Thoracic aorta (tissue), 2 donors: Measurements from ENCODE around the gene FZD4. TPM values are rescaled to one million over a fixed set of nuclear protein-coding genes. Genes with fewer than 3 reads are reported as not detected.

Experiments used
- ATAC-seq: fragments of 150-250 bp; one replicate; pipeline ENCODE4 v1.8.0; 2017; ENCODE audit warnings: low read depth; ENCODE audit not compliant: insufficient number of reproducible peaks, low FRiP score
- DNase-seq: peaks from one replicate; pipeline ENCODE4 v3.0.0-alpha.2; 2020; ENCODE audit warnings: low spot score
- H3K27ac ChIP-seq, 2 donors: fragments of 200-600 bp; sonication (generic); 1 replicate in 1 of 2; 2 replicates in 1 of 2; pipeline ENCODE4 v1.5.1; 2016; ENCODE audit warnings: mild to moderate bottlenecking in 2 of 2, moderate library complexity in 2 of 2
- H3K27me3 ChIP-seq: fragments of 200-600 bp; sonication (generic); replicated peaks from 2 replicates; pipeline ENCODE4 v1.6.0; 2016; ENCODE audit warnings: mild to moderate bottlenecking; ENCODE audit not compliant: insufficient read depth
- H3K36me3 ChIP-seq: fragments of 200-600 bp; sonication (generic); one replicate; pipeline ENCODE4 v1.5.1; 2016
- H3K4me1 ChIP-seq, 2 donors: fragments of 200-600 bp; sonication (generic); 1 replicate in 1 of 2; 2 replicates in 1 of 2; pipeline versions ENCODE4 v1.5.1 to v1.6.0; 2016; ENCODE audit warnings: low read depth in 2 of 2, mild to moderate bottlenecking in 1 of 2; ENCODE audit not compliant: control insufficient read depth in 1 of 2
- H3K4me3 ChIP-seq: fragments of 200-600 bp; sonication (generic); 2 replicates; pipeline ENCODE4 v1.5.1; 2016; ENCODE audit warnings: mild to moderate bottlenecking
- H3K9me3 ChIP-seq: fragments of 200-600 bp; sonication (generic); 2 replicates; pipeline ENCODE4 v1.5.1; 2016
- total RNA-seq, 2 donors: library from RNA; depleted of rRNA; stranded (reverse); fragments of >200 nt; gene quantifications; one replicate each; pipeline versions ENCODE4 v1.1.0 to v1.2.3, GENCODE V29; 2016
- TF ChIP-seq, protein P1 (sequence below): fragments of 200-600 bp; sonication (generic); IDR thresholded peaks from one replicate; pipeline ENCODE4 v1.5.1; 2019; ENCODE audit warnings: antibody characterized with exemption

FZD4 gene
- total RNA-seq, 2 donors from 2014 or later: 75.2 to 104 TPM

DNA sequence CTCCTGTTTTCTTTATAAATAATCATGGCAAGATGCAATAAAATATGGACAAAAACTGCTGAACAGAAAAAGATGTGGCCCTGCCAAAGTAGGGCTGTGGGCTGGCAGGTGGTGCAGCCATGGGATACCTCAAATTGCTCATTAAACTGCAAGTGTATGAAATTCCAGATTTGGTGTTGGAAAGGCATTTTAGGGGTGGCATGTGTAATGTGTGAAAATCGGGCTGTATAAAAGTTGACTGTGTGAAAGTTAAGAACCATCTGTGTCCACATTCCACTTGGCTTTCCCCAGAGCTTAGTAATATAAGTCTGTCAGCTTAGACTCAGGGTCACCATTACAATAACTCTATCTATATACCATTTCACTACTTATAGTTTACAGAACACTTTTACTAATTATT, 34.8 kb upstream of the FZD4 start:
- Histone ChIP-seq H3K4me1 (peaks cover 0 to 22% of the 10 kb centered on the region in 2 donors), H3K36me3 (no peaks in the 10 kb centered on the region), H3K4me3 (no peak overlapping the region), H3K27ac (no peak overlapping the region), H3K9me3 (no peaks in the 10 kb centered on the region), H3K27me3 (no peaks in the 10 kb centered on the region)
- DNase-seq (no peak), ATAC-seq (no peak)
- TF ChIP-seq, protein P1, sequence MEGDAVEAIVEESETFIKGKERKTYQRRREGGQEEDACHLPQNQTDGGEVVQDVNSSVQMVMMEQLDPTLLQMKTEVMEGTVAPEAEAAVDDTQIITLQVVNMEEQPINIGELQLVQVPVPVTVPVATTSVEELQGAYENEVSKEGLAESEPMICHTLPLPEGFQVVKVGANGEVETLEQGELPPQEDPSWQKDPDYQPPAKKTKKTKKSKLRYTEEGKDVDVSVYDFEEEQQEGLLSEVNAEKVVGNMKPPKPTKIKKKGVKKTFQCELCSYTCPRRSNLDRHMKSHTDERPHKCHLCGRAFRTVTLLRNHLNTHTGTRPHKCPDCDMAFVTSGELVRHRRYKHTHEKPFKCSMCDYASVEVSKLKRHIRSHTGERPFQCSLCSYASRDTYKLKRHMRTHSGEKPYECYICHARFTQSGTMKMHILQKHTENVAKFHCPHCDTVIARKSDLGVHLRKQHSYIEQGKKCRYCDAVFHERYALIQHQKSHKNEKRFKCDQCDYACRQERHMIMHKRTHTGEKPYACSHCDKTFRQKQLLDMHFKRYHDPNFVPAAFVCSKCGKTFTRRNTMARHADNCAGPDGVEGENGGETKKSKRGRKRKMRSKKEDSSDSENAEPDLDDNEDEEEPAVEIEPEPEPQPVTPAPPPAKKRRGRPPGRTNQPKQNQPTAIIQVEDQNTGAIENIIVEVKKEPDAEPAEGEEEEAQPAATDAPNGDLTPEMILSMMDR: no peak

DNA sequence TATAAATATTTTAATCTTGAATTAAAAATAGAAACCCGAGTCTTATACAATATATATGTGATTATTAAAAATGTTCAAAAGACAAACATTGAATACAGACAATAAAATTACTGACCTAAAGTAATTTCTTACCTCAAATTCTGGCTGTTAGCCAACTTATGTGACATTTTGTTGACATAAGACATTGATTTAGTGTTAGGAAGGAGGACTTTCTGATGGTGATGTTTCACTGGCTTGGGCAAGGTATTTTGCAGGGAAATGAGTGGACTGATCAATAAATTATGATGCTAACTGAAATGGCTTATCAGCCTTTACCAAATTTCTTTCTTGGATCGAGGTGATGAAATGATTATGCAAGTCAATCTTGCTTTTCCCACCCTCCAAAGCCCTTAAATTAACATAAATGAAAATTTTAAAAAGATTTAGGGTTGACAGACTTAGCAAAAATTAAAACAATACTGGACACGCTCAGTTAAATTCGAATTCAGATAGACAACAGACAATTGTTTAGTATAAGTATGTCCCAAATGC, 33.2 kb upstream of the FZD4 start:
- ATAC-seq: no peak
- no peak overlapping the region for H3K27ac ChIP-seq
- no peaks in the 10 kb centered on the region for H3K27me3 ChIP-seq

DNA sequence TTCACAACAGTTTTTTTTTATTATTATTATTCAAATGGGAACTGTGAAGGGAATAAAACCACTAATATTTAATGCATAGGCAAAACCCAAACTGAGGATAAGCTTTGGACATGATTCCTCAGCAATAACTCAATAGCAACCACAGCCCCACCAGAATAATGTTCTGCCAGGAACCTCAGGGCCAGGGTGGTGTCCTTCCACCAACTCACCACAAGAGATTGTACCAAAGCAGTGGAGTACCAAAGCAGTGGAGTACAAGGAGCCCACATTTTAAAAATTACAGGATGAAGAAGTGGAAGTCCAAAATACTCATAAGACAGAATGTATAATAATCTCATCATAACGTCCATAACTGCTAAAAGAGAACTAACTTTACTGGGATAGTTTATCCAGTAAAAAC, 32.5 kb upstream of the FZD4 start:
- no peak for DNase-seq
- TF ChIP-seq, protein P1: no peak
- no peaks in the 10 kb centered on the region for H3K36me3 ChIP-seq
- no peaks in the 10 kb centered on the region for H3K9me3 ChIP-seq
- no peak overlapping the region for H3K4me3 ChIP-seq
- peaks cover 0 to 22% of the 10 kb centered on the region in 2 donors for H3K4me1 ChIP-seq
- no peaks in the 10 kb centered on the region for H3K27me3 ChIP-seq
- H3K27ac ChIP-seq: no peak overlapping the region
- ATAC-seq: no peak

More for the DNA sequence above, 33.2 kb upstream of the FZD4 start:
- TF ChIP-seq, protein P1: no peak
- H3K4me1 ChIP-seq: peaks cover 0 to 22% of the 10 kb centered on the region in 2 donors
- no peak for DNase-seq
- H3K4me3 ChIP-seq: no peak overlapping the region
- H3K36me3 ChIP-seq: no peaks in the 10 kb centered on the region
- no peaks in the 10 kb centered on the region for H3K9me3 ChIP-seq

DNA sequence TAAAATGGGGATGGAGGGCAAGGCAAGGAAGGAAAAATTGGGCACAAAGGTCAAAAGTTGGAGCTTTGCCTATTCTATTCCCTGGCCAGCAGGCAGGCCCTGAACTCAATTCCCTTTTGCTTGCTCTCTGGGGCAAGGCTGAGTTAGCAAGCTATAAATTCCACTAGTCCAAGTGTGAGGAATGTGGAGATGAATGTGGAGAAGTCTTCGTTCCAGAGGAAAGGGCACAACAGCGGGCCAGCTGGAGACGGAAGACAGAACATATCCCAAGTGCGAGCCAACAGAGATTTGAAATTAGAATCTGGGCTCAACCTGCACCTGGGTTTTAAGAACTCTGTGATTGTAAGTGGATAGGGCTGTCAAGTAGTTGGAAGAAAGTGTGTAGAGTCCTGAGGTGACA, 29.5 kb upstream of the FZD4 start:
- peaks cover 5 to 23% of the 10 kb centered on the region in 2 donors for H3K4me1 ChIP-seq
- no peak overlapping the region for H3K27ac ChIP-seq
- ATAC-seq: no peak
- H3K9me3 ChIP-seq: no peaks in the 10 kb centered on the region
- no peaks in the 10 kb centered on the region for H3K36me3 ChIP-seq
- no peak overlapping the region for H3K4me3 ChIP-seq
- H3K27me3 ChIP-seq: no peaks in the 10 kb centered on the region
- TF ChIP-seq, protein P1: no peak
- no peak for DNase-seq

DNA sequence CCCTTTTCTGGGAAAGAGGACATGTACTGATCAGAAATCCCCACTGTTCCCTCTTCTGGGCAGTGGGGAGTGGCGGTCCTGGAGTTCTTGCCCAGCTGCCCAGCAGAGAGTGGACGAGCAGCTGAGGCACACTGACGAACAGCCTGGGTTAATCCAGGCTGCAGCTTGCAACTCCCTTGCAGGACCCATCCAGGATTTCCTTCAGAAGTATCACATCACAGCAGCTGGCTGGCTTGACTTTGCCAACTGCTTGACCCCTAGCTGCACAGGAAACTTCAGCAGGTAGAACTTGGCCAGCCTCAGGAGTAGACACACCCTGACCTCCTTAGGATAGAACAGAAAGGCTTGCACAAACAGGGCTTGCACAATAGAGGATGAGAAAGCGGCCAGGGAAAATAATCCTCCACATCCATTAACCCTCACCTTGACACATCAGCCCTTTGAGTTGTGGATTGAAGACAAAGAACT, 27.9 kb upstream of the FZD4 start:
- TF ChIP-seq, protein P1: no peak
- no peaks in the 10 kb centered on the region for H3K27me3 ChIP-seq
- H3K9me3 ChIP-seq: no peaks in the 10 kb centered on the region
- H3K27ac ChIP-seq: no peak overlapping the region
- H3K36me3 ChIP-seq: no peaks in the 10 kb centered on the region
- no peak for ATAC-seq
- peaks cover 5 to 12% of the 10 kb centered on the region in 2 donors for H3K4me1 ChIP-seq
- no peak overlapping the region for H3K4me3 ChIP-seq
- no peak for DNase-seq
